ENCODE measurements around the gene INHBB.

- TF ChIP-seq CTCF (IDR thresholded peaks at IDR 0.05), result no peak
- no peak for TF ChIP-seq POLR2AphosphoS5 (IDR thresholded peaks at IDR 0.05)
Measured at GRCh38 chr2:120367649-120368048, 21.7 kb downstream of the INHBB start.
